Stimulated activated CD4-positive, alpha-beta T cell treated with anti-CD3 and anti-CD28 coated beads, Interleukin-1b, Interleukin-23, amount 100 ng/mL, for 48 hours (primary cell): ENCODE data around the gene PEAK3.

Source experiments
- DNase-seq: peaks from one replicate; pipeline ENCODE4 v3.0.0-alpha.2; 2020

PEAK3 gene

GRCh38 chr19:2315121-2315817, 33.3 kb upstream of the PEAK3 start:
- no peak for DNase-seq

- DNase-seq: no peak
These were observed 31.0 kb upstream of the PEAK3 start for GRCh38 chr19:2312820-2313501.

GRCh38 chr19:2311093-2311492, 29.1 kb upstream of the PEAK3 start:
- no peak for DNase-seq

DNA sequence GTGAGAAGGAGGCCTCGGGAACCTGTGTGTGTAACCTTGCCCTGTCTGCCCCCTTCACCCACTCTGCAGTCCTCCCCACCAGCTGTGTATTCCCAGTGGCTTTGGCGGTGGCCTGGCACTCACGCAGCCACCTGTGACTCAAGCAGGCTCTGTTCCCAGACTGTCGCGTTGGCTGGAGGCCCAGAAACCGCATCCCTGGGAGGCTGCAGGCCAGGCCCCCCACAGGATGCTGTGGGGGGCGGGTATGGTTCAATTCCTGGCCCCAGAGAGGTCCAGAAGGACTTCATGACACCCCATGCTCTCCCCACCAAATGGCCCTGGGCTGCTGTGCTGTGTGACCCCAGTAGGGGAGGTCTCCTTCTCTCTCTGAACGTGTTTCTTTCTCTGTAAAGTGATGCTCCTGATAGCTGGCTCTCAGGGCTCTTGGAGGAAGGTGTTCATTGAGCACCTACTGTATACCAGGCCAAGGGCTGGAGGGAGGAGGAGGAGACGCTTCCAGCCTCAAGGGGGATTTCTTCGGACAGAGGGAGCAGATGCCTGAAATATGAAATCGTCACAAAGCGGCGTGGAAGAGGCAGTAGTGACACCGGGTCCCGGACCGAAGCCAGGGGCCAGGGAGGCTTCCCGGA, 27.9 kb upstream of the PEAK3 start:
- no peak for DNase-seq

- DNase-seq: no peak
These were observed 26.2 kb upstream of the PEAK3 start, which contains the start of gene LINGO3 for GRCh38 chr19:2308114-2308556. TSS of gene LINGO3 (minus strand) at chr19:2308154. CDS start at chr19:2291776, 16,378 bp downstream.

DNA sequence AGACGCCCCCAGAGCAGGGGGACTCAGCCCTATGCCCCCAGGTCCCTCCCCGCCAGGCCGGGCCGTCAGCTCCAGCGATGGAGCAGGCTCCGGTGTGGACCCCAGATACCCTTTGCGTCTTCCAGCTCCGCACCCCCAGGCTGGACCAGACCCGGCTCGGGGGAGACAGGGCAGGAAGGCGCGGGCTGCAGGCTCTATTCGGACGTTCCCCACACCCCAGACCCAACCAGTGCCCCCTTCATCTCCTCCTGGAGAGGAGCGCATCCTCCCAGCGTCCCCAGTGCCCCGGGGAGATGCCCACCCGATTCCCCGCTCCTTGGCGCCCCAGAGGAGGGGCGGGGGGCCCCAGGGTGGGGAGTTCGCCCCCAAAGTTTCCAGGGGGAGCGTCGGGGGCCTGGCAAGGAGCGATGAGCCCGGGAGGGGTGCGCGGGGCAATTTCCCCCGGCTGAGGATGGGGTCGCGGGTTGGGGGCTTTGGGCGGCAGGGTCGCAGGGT, 25.6 kb upstream of the PEAK3 start:
- DNase-seq: no peak

DNA sequence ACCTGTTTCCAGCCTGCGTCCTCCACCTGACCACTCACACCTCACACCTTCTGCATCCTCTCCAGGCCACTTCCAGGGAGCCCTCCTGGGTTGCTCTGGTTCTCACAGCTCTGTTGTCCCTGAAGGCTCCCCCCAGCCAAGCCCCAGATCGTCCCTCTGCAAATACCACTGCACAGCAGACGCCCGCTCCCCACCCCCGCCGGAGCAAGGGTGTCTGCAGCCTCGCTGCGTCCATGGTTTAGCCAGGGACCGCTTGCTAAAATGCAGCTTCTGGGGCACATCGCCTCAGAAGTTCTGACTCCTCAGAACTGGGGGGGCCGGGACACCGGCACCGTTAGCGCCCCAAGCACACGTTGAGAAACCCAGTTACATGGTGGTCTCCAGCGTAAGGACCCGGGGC, 25.0 kb upstream of the PEAK3 start:
- no peak for DNase-seq

GRCh38 chr19:2306281-2306806, 24.4 kb upstream of the PEAK3 start:
- no peak for DNase-seq

DNA sequence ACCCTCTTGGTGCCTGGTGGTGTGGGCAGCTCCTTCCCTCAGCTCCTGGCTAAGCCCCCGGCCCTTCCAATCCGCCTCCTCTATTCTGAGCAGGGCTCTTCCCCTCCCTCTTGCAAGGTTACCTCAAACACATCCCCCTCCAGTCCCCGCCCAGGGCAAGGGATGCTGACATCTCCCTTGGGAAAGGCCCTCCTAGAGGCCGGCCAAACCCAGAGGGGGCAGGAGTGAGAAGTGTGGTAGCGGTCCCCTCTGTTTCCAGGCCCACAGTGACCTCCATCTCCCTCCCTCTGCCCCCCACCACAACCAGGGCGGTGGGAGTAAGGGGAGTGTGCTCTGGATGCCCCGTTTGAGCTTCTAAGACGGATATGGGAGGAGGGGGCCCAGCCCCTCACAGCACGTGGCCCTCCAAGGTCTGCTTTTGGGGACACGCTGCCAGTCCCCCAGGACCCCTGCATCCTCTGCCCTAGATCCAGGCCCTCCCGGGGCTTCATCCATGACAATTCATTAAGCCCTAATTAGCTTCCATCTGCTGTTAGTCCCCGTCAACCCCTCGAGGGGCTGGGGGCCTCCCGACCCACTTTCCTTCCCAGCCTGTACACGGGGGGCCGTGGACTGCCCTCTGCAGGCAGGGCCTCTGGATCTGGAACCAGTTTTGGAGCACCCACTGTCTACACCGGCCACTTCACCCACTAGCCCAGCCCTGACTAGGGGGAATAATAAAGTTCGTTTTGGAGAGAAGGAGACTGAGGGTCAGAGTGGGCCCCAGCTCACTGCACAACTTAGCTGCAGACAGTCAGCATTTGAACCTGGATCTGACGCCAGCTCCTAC, 23.7 kb upstream of the PEAK3 start:
- no peak for DNase-seq

DNA sequence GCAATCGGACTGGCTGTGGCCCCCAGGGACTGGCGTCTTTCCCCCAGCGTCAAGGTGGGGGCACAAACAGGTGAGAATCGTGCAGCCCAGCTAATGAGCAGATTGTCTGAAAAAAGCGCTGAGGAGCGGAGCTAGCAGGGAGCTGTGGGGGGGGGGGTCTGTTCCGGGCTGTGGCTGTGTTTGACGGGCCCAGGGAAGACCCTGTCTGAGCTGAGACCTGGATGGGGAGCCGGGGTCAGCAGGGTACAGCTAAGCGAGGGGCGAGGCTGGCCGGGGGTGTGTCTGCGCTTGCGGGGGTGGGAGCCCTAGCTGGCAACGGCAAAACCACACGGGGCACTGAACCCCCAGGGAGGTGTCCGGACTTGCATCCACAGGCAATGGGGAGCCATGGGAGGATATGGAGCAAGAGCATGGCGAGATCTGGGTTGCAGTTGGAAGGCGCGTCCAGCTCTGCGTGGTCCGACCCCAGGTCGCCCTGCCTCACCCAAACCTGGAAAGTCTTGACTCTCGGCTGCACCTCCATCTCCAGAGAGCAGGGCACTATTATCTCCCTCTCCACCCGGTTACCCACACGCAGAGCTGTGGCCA, 21.3 kb upstream of the PEAK3 start:
- no peak for DNase-seq

DNA sequence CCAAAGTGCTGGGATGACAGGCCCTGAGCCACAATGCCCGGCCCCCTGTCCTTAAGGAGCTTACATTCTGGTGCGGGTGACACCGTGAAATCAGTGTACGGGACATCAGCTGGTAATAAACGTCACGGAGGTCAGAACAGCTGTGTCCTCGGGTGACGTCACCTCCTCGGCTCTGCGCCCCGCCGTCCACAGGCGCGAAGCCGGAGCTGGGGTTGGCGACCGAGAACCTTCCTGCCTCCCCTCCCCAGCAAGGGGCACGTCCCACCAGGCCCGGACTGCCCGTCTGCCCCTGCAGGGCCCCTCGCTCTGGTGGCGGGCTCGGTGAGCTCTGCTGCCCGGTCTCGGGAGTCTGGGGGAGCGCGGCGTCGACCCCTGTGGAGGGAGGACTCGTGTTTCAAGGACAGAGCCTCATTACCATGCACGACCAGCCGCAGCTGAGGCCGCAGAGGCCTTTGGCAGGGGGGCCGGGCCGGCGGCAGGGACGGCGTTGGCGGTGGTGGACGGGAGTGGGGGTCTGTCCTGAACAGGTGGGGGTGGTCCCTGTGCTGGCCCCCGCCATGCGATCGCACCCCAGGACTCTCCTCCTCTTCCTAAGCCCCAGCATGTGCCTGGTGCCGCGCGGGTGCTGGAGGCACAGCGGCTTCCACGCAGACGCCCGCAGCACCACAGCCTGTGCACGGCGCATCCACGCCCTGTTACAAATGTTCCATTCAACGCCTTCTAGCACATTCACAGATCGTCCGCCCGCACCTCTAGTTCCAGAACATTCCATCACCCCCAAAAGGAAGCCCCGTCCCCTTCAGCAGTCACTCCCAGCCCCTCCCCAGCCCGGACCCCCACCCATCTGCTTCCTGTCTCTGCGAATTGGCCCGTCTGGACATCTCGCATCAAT, 20.6 kb upstream of the PEAK3 start:
- DNase-seq: no peak

DNA sequence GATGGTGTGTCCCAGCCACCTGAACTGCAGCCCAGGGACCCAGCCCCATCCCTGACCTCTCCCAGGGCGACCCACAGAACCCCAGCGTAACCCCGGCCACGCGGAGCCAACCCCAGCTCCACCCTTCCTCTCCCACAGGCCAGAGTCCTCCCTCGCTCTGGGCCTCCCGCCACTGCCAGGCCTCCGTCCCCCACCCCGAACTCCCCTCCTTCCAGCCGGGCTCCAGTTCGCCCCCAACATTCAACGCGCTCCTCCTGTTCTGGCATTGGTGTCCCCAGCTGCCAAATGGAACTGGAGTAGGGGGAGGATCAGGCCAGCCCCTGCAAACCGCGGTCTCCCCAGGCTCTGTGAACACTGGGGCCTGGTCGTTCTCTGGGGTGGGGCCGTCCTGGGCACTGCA, 18.6 kb upstream of the PEAK3 start:
- no peak for DNase-seq

DNA sequence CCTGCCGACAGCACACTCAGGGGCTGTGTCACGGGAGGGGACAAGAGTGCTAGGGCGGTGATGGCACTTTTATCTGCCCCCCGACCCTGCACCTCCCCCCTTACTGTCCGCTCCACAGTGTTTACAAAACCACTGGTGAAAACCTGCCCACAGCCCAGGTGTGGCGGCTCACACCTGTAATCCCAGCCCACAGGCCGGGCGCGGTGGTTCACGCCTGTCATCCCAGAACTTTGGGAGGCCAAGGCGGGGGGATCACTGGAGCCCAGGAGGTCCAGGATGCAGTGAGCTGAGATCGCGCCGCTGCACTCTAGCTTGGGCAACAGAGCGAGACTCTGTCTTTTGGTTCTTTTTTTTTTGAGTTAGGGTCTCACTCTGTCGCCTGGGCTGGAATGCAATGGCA, 14.2 kb upstream of the PEAK3 start:
- DNase-seq: no peak

- no peak for DNase-seq
These were observed 12.8 kb upstream of the PEAK3 start for GRCh38 chr19:2294687-2295335.

DNA sequence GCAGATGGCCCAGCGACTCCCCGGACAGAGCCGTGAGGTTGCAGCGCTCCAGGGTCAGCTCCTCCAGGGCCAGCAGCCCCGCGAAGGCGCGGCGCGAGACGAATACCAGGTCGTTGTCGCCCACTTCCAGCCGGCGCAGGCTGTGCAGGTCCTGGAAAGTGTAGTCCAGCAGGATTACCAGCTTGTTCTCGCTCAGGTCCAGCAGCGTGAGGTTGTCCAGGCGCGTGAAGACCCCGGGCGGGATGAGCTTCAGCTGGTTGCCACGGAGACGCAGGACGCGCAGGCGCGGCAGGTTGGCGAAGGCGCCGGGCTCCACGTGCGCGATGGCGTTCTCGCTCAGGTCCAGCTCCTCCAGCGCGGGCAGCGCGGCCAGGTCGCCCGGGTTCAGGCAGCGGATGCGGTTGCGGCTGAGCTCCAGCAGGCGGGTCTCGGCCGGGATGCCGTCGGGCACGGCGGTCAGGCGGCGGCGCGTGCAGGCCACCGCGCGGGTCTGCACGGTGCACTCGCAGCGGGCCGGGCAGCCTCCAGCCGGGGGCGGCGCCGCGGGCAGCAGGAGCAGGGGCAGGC, 9.3 kb upstream of the PEAK3 start:
- DNase-seq: no peak

DNA sequence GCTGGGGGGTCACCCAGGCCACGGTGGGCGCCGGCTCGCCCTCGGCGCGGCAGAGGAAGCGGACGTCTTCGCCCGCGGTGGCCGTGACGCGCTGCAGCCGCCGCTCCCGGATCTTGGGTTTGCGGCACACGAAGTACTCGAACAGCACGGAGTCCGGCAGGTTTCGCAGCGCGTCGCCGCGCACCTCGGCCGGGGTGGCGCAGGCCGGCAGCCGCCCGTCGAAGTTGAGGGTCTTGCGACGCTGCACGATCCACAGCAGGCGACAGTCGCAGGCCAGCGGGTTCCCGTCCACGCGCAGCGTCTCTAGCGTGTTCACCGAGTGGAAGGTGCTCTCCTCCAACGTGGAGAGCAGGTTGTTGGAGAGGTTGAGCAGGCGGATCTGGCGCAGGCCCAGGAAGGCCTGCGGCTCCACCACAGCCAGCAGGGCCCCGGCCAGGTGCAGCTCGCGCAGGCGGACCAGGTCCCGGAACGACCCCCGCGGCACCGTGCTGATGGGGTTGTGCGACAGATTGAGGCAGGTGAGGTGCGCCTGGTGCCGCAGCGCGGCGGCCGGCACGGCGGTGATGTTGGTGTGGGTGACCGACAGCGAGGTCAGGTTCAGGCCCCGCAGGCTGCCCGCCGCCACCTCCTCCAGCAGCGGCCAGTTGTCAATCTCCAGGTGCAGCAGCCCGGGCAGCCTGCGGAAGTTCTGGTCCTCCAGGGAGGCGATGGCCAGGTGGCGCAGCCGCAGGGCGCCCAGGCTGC, 8.6 kb upstream of the PEAK3 start:
- no peak for DNase-seq

- DNase-seq: no peak
These were observed 7.9 kb upstream of the PEAK3 start for GRCh38 chr19:2289714-2290435.

- no peak for DNase-seq
These were observed 7.1 kb upstream of the PEAK3 start for GRCh38 chr19:2288818-2289713.
